ENCODE measurements around the gene RNF157. TPM values are rescaled to one million over a fixed set of nuclear protein-coding genes. Genes with fewer than 3 reads are reported as not detected.

RNF157 gene
- total RNA-seq, 4 donors from 2014 or later, result 50.5 to 142 (median 85.3) TPM

DNA sequence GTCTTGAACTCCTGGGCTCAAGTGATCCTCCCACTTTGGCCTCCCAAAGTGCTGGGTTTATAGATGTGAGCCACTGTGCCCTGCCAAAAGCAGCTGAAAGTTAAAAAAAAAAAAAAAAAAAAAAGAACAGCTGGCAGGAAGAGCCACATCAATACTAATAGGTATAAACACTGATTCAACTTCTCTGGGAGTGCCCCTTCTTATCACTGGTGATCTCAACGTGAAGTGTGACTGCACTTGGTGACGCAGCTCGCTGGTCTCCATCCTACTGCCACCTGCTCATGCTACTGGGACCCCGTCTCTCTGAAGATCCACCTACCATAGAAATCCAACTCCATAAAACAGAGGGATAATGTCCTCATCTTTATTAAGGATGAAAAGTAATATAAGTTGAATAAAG, 40.8 kb downstream of the RNF157 start:
- intact Hi-C loops (cut with DNase I; ENCODE audit: low total_unique reads), result loop anchor here (5.0 kb wide), 1 partner anchor 68 kb away; the partner anchor contains the start of gene UBALD2
- in situ Hi-C loops (cut with MboI; ENCODE audit: low sequenced_read_pairs in 4 of 4), result no loop called here
- no peak for TF ChIP-seq POLR2A (IDR thresholded peaks at IDR 0.05)
- TF ChIP-seq, protein P1, sequence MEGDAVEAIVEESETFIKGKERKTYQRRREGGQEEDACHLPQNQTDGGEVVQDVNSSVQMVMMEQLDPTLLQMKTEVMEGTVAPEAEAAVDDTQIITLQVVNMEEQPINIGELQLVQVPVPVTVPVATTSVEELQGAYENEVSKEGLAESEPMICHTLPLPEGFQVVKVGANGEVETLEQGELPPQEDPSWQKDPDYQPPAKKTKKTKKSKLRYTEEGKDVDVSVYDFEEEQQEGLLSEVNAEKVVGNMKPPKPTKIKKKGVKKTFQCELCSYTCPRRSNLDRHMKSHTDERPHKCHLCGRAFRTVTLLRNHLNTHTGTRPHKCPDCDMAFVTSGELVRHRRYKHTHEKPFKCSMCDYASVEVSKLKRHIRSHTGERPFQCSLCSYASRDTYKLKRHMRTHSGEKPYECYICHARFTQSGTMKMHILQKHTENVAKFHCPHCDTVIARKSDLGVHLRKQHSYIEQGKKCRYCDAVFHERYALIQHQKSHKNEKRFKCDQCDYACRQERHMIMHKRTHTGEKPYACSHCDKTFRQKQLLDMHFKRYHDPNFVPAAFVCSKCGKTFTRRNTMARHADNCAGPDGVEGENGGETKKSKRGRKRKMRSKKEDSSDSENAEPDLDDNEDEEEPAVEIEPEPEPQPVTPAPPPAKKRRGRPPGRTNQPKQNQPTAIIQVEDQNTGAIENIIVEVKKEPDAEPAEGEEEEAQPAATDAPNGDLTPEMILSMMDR (IDR thresholded peaks at IDR 0.05 in 4 of 5, conservative IDR thresholded peaks at IDR 0.05 in 1 of 5), result no peak
- Histone ChIP-seq H3K4me3 (no peak overlapping the region), H3K27me3 (no peaks in the 10 kb centered on the region), H3K4me1 (peaks cover 39 to 50% of the 10 kb centered on the region in 2 donors), H3K9me3 (no peaks in the 10 kb centered on the region), H3K27ac (no peak overlapping the region), H3K36me3 (no peaks in the 10 kb centered on the region)
- DNase-seq (no peak), ATAC-seq (no peak)

DNA sequence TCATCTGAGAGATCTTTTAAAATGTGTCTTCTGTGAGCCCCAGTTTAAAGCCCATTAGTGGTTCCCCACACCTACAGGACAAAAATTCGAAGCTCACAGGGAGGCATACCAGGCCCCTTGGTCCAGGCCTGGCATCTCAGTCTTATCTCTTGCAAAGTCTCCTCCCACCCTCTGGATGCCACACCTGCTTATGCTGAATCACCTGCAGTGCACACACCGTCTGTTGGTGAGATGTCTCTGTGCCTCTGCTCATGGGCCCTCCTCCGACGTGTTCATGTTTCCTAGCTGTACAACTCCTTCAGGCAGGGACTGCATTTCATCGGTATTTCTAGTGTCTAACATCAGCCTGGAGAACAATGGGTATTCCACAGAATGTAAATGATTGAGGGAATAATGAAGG, 41.6 kb downstream of the RNF157 start:
- Histone ChIP-seq H3K4me1 (peaks cover 39 to 50% of the 10 kb centered on the region in 2 donors), H3K9me3 (no peaks in the 10 kb centered on the region), H3K27ac (peak overlapping the region in 3 of 4 donors; percentile 87 to 94 (median 88)), H3K4me3 (no peak overlapping the region), H3K27me3 (no peaks in the 10 kb centered on the region), H3K36me3 (no peaks in the 10 kb centered on the region)
- ATAC-seq (no peak), DNase-seq (no peak)
- no peak for TF ChIP-seq POLR2A (IDR thresholded peaks at IDR 0.05)
- TF ChIP-seq, protein P1 (IDR thresholded peaks at IDR 0.05 in 4 of 5, conservative IDR thresholded peaks at IDR 0.05 in 1 of 5), result no peak
- in situ Hi-C loops (cut with MboI; ENCODE audit: low sequenced_read_pairs in 4 of 4), result no loop called here
- intact Hi-C loops (cut with DNase I; ENCODE audit: low total_unique reads), result loop anchor here (5.0 kb wide), 1 partner anchor 69 kb away; the partner anchor contains the start of gene UBALD2

DNA sequence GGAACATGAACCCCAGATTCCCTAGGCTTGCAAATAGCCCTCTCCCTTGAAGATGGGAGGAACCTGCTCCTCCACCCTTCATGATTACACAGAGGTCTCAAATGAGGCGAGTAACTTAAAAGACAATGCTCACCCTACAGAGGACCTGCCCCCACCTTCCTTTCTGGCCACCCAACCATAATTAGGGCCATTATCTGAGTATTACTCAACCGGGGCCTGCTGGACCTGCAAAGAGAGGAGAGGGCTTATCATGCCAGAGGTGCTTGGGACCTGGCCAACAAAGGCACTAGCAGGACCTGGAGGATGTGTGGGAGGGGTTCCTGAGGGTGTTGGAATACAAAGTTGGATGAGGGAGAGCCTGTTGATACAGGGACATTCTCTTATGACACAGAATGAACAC, 42.4 kb downstream of the RNF157 start:
- Histone ChIP-seq H3K4me1 (peaks cover 37 to 50% of the 10 kb centered on the region in 2 donors), H3K27ac (peak overlapping the region; percentile 87 to 94 (median 90)), H3K36me3 (no peaks in the 10 kb centered on the region), H3K9me3 (no peaks in the 10 kb centered on the region), H3K27me3 (no peaks in the 10 kb centered on the region), H3K4me3 (no peak overlapping the region)
- DNase-seq (no peak), ATAC-seq (no peak)
- intact Hi-C loops (cut with DNase I; ENCODE audit: low total_unique reads) (loop anchor here (2.0 to 5.0 kb wide), 2 partner anchors 43 to 69 kb away; partner anchors contain the start of genes RNF157 and UBALD2), in situ Hi-C loops (cut with MboI; ENCODE audit: low sequenced_read_pairs in 4 of 4) (no loop called here)
- TF ChIP-seq, protein P1 (IDR thresholded peaks at IDR 0.05 in 4 of 5, conservative IDR thresholded peaks at IDR 0.05 in 1 of 5), result no peak
- no peak for TF ChIP-seq POLR2A (IDR thresholded peaks at IDR 0.05)

DNA sequence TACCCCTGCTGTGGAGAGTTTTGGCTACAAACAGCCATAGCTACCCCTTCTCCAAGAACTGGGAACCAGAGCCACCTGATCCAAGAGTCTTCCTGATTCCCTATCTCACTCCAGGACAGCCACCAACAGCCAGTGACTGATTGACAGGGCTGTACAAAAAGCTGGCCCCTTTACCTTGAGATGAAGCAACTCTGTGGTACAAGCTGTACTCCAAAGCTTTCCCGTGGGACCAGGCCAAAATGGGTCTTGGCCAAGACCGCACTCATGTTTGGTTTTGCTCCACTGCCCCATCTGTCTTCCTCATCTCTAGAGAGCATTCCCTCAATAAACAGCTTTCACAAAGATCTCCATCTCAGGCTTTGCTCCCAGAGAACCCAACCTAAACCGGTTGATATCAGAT, 43.6 kb downstream of the RNF157 start:
- in situ Hi-C loops (cut with MboI; ENCODE audit: low sequenced_read_pairs in 4 of 4) (no loop called here), intact Hi-C loops (cut with DNase I; ENCODE audit: low total_unique reads) (loop anchor here (2.0 to 5.0 kb wide), 2 partner anchors 44 to 71 kb away; partner anchors contain the start of genes RNF157 and UBALD2)
- Histone ChIP-seq H3K4me1 (peaks cover 28 to 43% of the 10 kb centered on the region in 2 donors), H3K36me3 (no peaks in the 10 kb centered on the region), H3K9me3 (no peaks in the 10 kb centered on the region), H3K27me3 (no peaks in the 10 kb centered on the region), H3K27ac (peak overlapping the region; percentile 87 to 94 (median 90)), H3K4me3 (peak overlapping the region in 1 of 4 donors; percentile 3)
- TF ChIP-seq POLR2A (IDR thresholded peaks at IDR 0.05), result peak in 1 of 2 donors; percentile 19
- TF ChIP-seq, protein P1 (IDR thresholded peaks at IDR 0.05 in 4 of 5, conservative IDR thresholded peaks at IDR 0.05 in 1 of 5), result peak in 3 of 5 experiments; percentile 21 to 35 (median 24)
- DNase-seq, result peak; percentile 93 to 97
- ATAC-seq, result peak; percentile 98 to 100

Data from gastrocnemius medialis (tissue), 4 donors.